HS-5 (cell line): ENCODE results near the gene TEKT1.

Source experiments
- DNase-seq: peaks from one replicate; pipeline ENCODE4 v3.0.0-alpha.2; 2012; ENCODE audit warnings: low read depth

The TEKT1 gene

GRCh38 chr17:6757747-6758146 lies 73.8 kb downstream of the TEKT1 start:
- no peak for DNase-seq

- DNase-seq = no peak
Observed at GRCh38 chr17:6756425-6757031, 75.0 kb downstream of the TEKT1 start.

GRCh38 chr17:6755731-6756184 lies 75.8 kb downstream of the TEKT1 start, which contains the start of gene XAF1:
Gene XAF1 (plus strand): TSS chr17:6756046. CDS start chr17:6756079, 33 bp downstream.
- no peak for DNase-seq

- no peak for DNase-seq
Observed at GRCh38 chr17:6755281-6755680, 76.2 kb downstream of the TEKT1 start.

GRCh38 chr17:6753546-6753945 lies 78.0 kb downstream of the TEKT1 start:
- no peak for DNase-seq

GRCh38 chr17:6753006-6753445 lies 78.5 kb downstream of the TEKT1 start:
- DNase-seq = no peak

GRCh38 chr17:6752068-6752909 lies 79.2 kb downstream of the TEKT1 start:
- DNase-seq = peak; percentile 98

GRCh38 chr17:6749519-6749918 lies 82.0 kb downstream of the TEKT1 start:
- DNase-seq = no peak

- DNase-seq = no peak
Observed at GRCh38 chr17:6748617-6749016, 82.9 kb downstream of the TEKT1 start.
